Progenitor cell of endocrine pancreas (in vitro differentiated cells): Measurements from ENCODE around the gene RAI14. TPM values are rescaled to one million over a fixed set of nuclear protein-coding genes. Genes with fewer than 3 reads are reported as not detected.
A peak's percentile ranks its signal among the peaks of the same experiment; 100 is the strongest.

Source experiments
- DNase-seq: peaks from one replicate; pipeline ENCODE4 v3.0.0; 2021; ENCODE audit warnings: low spot score; ENCODE audit not compliant: unreplicated experiment
- H3K27ac Mint-ChIP-seq: 2 replicates; pipeline ENCODE4 v1.8.0; 2021; ENCODE audit warnings: mild to moderate bottlenecking, moderate library complexity, mixed read lengths
- H3K27me3 Mint-ChIP-seq: 2 replicates; pipeline ENCODE4 v1.8.0; 2021; ENCODE audit warnings: mixed read lengths
- H3K36me3 Mint-ChIP-seq: 2 replicates; pipeline ENCODE4 v1.8.0; 2022; ENCODE audit warnings: mixed read lengths; ENCODE audit not compliant: insufficient read depth
- H3K4me1 Mint-ChIP-seq: 2 replicates; pipeline ENCODE4 v1.8.0; 2021; ENCODE audit warnings: low read depth, mixed read lengths
- H3K4me3 Mint-ChIP-seq: 2 replicates; pipeline ENCODE4 v1.8.0; 2021; ENCODE audit warnings: low read depth, mild to moderate bottlenecking, moderate library complexity, mixed read lengths
- H3K9me3 Mint-ChIP-seq: 2 replicates; pipeline ENCODE4 v1.8.0; 2021; ENCODE audit warnings: low read depth, mixed read lengths
- total RNA-seq: library from RNA; stranded (reverse); gene quantifications from 2 replicates; pipeline ENCODE4 v1.2.1, GENCODE V29; 2021
- TF ChIP-seq, protein P1 (sequence below): fragments of 200-600 bp; sonication (generic); IDR thresholded peaks from one replicate; pipeline ENCODE4 v1.5.0; 2021; ENCODE audit warnings: antibody characterized with exemption, mild to moderate bottlenecking; ENCODE audit not compliant: unreplicated experiment

The RAI14 gene
- total RNA-seq, 1 donor from 2014 or later: 121 TPM

DNA sequence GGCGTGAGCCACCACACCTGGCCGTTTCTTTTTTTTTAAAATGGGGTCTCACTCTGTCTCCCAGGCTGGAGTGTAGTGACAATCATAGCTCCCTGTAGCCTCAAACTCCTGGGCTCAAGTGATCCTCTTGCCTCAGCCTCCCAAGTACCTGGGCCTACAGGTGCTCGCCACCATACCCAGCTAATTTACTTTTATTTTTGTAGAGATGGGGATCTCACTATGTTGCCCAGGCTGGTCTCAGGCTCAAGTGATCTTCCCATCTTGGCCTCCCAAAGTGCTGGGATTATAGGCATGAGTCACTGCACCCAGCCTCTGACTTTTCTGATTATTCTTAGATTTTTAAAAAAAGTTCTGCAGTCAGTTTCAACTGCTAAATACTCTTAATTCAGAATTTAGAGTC lies 21.3 kb downstream of the RAI14 start:
- H3K27ac Mint-ChIP-seq: no peak overlapping the region
- H3K4me1 Mint-ChIP-seq: peaks cover 40% of the 10 kb centered on the region

DNA sequence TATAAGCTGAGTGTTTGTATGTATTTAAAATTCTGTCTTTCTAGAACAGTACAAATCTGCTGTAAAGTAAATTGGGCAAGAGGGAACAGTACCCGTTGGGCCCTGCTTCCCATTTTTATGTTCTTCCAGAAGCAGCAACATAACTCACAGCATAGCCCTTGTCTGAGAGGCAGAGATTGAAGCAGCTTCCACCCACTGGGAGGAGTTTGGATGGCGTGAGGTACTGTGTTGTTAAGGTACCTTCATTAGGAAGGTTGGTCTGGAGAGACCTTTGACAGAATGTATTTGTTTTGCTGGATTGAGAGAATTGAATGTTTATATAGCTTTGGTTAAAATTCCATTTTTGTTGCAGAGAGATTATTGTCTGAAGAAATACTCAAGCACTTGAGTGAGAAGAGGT lies 24.8 kb downstream of the RAI14 start:
- Mint-ChIP-seq H3K27me3 (no peaks in the 10 kb centered on the region), H3K4me3 (no peak overlapping the region), H3K4me1 (peaks cover 64% of the 10 kb centered on the region), H3K9me3 (no peaks in the 10 kb centered on the region), H3K36me3 (peaks cover 8% of the 10 kb centered on the region), H3K27ac (peak overlapping the region; percentile 53)
- TF ChIP-seq, protein P1, sequence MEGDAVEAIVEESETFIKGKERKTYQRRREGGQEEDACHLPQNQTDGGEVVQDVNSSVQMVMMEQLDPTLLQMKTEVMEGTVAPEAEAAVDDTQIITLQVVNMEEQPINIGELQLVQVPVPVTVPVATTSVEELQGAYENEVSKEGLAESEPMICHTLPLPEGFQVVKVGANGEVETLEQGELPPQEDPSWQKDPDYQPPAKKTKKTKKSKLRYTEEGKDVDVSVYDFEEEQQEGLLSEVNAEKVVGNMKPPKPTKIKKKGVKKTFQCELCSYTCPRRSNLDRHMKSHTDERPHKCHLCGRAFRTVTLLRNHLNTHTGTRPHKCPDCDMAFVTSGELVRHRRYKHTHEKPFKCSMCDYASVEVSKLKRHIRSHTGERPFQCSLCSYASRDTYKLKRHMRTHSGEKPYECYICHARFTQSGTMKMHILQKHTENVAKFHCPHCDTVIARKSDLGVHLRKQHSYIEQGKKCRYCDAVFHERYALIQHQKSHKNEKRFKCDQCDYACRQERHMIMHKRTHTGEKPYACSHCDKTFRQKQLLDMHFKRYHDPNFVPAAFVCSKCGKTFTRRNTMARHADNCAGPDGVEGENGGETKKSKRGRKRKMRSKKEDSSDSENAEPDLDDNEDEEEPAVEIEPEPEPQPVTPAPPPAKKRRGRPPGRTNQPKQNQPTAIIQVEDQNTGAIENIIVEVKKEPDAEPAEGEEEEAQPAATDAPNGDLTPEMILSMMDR: no peak
- DNase-seq: no peak

More for the DNA sequence above, 21.3 kb downstream of the RAI14 start:
- Mint-ChIP-seq H3K9me3 (no peaks in the 10 kb centered on the region), H3K36me3 (peaks cover 13% of the 10 kb centered on the region), H3K4me3 (no peak overlapping the region), H3K27me3 (no peaks in the 10 kb centered on the region)
- TF ChIP-seq, protein P1: no peak
- no peak for DNase-seq

DNA sequence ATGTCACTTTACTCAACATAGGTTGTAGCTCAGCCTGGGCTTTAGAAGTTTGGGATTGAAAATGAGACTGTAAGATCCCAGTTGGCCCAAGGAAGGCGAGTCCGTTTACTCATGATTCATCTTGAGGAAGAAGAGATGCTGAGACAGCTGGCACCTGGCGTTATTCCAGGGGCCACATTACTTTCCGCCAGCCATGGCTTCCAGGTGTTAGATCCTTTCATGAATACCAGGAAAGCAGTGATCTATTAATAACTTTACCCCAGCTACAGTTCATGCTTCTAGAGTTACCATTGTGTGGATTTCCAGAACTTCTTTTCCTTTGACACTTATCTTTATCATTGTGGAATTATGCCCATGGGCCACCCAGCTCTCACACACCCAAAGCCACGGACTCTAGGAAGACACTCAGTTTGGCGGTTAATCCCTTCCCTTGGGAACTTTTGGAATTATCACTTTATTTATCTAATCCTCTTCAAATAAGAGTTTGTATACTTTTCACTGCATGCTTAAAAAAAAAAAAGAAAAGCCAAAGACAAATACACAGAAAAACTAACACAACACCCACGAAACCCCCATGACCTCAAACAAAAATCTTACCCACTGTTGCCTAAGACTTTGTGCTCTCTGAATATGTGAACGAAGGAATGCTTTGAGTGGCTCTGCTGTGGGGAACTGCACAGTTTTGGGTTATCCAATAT lies 26.9 kb downstream of the RAI14 start:
- peaks cover 4% of the 10 kb centered on the region for H3K36me3 Mint-ChIP-seq
- H3K9me3 Mint-ChIP-seq: no peaks in the 10 kb centered on the region
- no peaks in the 10 kb centered on the region for H3K27me3 Mint-ChIP-seq
- H3K4me1 Mint-ChIP-seq: peaks cover 76% of the 10 kb centered on the region
- TF ChIP-seq, protein P1: no peak
- no peak overlapping the region for H3K4me3 Mint-ChIP-seq
- DNase-seq: no peak
- H3K27ac Mint-ChIP-seq: peak overlapping the region; percentile 80

DNA sequence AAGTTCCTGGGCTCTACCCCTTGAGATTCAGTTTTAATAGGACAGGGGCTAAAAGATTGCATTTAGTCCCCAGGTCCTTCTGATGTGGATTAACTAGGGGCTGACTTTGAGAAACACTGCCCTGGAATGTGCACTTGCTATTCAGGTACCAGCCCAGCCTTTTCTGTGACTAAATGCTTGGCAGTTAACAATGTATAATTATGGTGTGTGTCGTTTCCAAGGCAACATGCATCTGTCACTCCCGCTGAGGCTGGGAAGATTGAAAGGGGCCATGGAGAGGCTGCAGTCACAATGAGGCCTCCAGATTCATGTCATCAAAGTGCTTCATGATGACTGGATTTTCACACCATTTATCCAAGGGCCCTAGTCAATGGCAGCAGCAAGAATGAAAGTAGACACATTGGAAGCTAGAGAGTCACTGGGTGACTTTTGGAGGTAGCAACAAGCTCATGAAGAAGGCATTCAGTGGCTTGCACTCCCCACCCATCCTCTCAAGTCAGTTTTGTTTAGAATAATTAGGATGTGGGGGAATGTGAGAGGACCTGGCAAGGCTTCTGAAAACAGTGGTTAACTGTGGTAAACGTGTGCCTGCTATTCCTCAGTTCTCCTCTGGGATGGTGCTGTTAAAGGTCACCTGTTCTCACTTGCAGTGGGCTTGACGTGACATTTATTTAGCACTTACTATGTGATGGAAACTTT lies 28.3 kb downstream of the RAI14 start:
- TF ChIP-seq, protein P1: peak; percentile 33
- Mint-ChIP-seq H3K27me3 (no peaks in the 10 kb centered on the region), H3K4me1 (peaks cover 73% of the 10 kb centered on the region), H3K9me3 (no peaks in the 10 kb centered on the region), H3K36me3 (peaks cover 7% of the 10 kb centered on the region), H3K27ac (peak overlapping the region; percentile 97), H3K4me3 (no peak overlapping the region)
- no peak for DNase-seq

DNA sequence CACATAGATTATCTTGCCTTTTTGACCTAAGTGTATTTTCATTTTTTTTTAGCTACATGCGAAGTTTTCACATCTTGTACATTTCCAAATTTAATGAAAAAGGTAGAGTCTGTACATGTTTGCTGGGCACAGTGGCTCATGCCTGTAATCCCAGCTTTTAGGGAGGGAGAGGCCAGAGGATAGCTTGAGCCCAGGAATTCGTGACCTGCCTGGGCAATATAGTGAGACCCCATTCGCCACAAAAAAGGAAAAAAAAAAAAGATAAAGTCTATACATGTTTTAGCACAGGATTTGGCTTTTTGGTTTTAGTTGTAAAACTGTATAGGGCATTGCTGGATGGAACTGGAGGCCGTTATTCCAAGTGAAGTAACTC lies 28.8 kb downstream of the RAI14 start:
- H3K36me3 Mint-ChIP-seq: peaks cover 9% of the 10 kb centered on the region
- TF ChIP-seq, protein P1: no peak
- H3K9me3 Mint-ChIP-seq: no peaks in the 10 kb centered on the region
- no peak overlapping the region for H3K4me3 Mint-ChIP-seq
- peak overlapping the region; percentile 97 for H3K27ac Mint-ChIP-seq
- DNase-seq: no peak
- H3K27me3 Mint-ChIP-seq: no peaks in the 10 kb centered on the region
- H3K4me1 Mint-ChIP-seq: peaks cover 71% of the 10 kb centered on the region
